Stimulated activated CD8-positive, alpha-beta memory T cell treated with anti-CD3 and anti-CD28 coated beads, Interleukin-12 subunit alpha, Interleukin-12 subunit beta, amount 100 ng/mL, for 1 hour (primary cell): ENCODE results near the gene GET4.

Experiments
- DNase-seq: peaks from one replicate; pipeline ENCODE4 v3.0.0-alpha.2; 2020; ENCODE audit warnings: low read depth

The GET4 gene, protein sequence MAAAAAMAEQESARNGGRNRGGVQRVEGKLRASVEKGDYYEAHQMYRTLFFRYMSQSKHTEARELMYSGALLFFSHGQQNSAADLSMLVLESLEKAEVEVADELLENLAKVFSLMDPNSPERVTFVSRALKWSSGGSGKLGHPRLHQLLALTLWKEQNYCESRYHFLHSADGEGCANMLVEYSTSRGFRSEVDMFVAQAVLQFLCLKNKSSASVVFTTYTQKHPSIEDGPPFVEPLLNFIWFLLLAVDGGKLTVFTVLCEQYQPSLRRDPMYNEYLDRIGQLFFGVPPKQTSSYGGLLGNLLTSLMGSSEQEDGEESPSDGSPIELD

DNA sequence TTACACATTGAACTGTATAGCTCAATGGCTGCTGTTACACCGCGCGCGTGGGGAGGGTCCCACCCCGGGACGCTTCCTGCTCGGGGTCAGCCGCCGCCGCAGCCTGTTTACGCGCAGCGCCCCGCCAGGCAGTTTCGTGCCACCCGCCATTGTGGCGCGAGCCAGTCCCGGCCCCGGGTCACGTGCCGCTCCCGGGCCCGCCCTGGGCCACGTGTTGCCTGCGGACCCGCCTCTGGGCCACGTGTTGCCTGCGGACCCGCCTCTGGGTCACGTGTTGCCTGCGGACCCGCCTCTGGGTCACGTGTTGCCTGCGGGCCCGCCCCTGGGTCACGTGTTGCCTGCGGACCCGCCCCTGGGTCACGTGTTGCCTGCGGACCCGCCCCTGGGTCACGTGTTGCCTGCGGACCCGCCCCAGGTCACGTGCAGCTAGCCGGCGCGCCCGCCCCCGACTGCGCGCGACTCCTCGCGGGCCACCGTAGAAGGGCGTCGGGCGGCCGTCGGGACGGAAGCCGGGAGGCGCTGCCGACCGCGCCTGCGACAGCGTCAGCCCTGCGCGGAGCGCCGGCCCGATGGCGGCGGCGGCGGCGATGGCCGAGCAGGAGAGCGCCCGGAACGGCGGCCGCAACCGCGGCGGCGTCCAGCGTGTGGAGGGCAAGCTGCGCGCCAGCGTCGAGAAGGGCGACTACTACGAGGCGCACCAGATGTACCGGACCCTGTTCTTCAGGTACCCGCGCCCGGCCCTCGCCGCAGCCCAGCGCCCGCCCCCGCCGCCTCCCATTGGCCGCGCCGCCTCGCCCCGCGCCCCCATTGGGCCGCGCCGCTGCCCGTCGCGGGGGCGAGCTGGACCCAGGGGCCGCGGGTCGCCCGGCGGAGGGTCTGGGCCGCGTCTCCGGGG, at the start of gene GET4:
GET4 (plus strand) TSS at position 478 of the 895 bp plus-strand sequence; CDS start at position 570, 92 bp downstream.
- DNase-seq = peak; percentile 93

GRCh38 chr7:828793-829561, 47.4 kb upstream of the GET4 start:
- DNase-seq = no peak

GRCh38 chr7:830069-830468, 46.3 kb upstream of the GET4 start:
- no peak for DNase-seq

- no peak for DNase-seq
These were observed 44.7 kb upstream of the GET4 start for GRCh38 chr7:831596-832166.

- DNase-seq = peak; percentile 58
These were observed 44.0 kb upstream of the GET4 start, which contains the start of gene SUN1 for GRCh38 chr7:832167-832967. Gene SUN1, plus strand, starts transcription at chr7:832476. Its CDS starts 49 bp downstream, at chr7:832525.

DNA sequence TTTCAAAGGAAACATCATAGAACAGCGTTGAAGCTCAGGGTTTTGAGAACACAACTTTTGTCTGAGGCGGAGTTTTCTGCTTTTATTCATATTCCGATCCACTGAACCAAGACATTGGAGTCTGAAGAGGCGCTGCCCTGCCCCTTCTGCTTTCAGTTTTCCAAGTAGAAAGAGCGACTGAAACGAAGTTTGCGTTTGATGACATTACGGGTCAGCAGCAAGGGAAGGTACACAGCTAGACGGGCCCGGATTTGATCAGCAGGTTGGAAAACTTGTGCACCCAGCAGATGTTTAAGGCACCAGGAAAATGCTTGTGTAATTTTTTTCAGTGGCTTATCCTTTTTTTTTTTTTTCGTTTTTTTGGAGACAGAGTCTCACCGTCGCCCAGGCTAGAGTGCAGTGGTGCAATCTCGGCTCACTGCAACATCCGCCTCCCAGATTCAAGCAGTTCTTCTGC, 43.4 kb upstream of the GET4 start:
- DNase-seq = no peak

- no peak for DNase-seq
These were observed 42.6 kb upstream of the GET4 start for GRCh38 chr7:833601-834258.

GRCh38 chr7:834277-834676, 42.1 kb upstream of the GET4 start:
- no peak for DNase-seq

DNA sequence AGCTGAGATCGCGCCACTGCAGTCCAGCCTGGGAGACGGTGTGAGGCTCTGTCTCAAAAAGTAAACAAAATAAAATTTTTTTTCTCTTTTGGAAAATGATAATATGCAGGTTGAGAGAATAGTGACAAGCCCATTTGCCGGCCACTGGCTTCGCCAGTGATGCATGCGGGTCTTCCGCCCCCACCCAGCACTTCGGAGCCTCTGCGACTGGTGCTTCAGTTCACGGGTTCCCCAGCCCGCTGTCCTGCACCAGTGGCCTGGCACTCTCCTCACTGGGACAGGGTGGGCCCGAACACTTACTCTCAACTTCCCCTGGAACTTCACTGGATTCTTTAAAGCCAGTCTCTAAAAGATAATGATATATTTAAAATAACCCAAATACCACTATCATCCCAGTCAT, 41.3 kb upstream of the GET4 start:
- no peak for DNase-seq

GRCh38 chr7:835485-836401, 40.6 kb upstream of the GET4 start:
- no peak for DNase-seq

DNA sequence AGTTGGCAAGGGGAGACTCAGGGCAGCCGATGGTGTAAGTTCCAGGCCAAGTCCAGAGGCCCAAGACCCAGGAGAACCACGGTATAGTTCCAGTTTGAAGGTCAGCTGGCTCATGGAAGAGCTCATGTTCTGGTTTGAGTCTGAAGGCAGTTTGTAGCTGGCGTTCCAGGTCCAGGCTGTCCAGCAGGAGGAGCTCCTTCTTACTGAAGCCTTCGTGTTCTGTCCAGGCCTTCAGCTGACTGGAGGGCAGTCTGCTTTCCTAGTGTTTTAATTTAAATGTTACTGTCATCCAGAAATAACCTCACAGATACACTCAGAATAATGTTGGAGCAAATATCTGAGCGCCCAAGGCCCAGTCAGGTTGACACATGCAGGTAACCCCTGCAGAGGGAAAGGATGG, 39.9 kb upstream of the GET4 start:
- no peak for DNase-seq

DNA sequence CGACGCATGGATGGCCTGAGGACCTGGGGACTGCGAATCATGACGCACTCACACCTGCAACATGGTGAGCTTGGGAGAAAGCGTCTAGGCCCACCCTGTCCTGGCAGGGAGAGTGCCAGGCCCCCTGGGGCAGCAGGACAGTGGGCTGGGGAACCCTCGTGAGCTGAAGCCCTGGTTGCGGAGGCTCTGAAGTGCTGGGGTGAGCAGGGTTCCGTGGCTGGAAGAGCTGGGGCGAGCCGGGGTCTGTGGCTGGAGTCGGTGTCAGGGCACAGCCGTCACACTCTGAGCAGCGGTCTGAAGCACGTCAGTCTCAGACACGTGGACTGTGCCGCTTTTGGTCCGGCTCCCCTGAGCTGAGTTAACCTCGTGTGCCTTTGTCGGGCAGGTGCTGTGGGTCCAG, 39.4 kb upstream of the GET4 start:
- DNase-seq = no peak

GRCh38 chr7:840001-840600, 36.3 kb upstream of the GET4 start:
- DNase-seq = no peak

GRCh38 chr7:841943-842342, 34.4 kb upstream of the GET4 start:
- DNase-seq = no peak

GRCh38 chr7:842431-843031, 33.8 kb upstream of the GET4 start:
- DNase-seq = no peak

GRCh38 chr7:843230-843629, 33.1 kb upstream of the GET4 start:
- DNase-seq = no peak

DNA sequence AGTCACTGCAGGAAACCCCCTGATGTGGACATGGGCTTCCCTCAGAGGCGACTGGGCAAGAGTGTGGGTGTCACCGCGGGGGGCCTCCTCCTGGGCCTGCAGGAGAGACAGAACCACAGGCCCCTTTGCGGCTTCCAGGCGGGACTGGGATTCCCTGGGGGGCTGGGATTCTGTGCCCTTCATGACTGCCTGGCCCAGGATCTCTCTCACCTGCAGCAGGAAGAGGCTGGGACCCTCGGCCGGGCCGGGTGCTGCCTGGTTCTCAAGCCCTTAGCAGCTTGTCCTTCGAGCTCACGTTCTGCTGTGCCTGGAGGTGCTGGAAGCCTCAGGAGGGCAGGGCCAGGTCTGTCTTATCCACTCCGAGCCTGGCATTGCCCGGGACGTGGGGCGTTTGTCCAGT, 32.3 kb upstream of the GET4 start:
- no peak for DNase-seq

GRCh38 chr7:844514-844913, 31.8 kb upstream of the GET4 start:
- no peak for DNase-seq

DNA sequence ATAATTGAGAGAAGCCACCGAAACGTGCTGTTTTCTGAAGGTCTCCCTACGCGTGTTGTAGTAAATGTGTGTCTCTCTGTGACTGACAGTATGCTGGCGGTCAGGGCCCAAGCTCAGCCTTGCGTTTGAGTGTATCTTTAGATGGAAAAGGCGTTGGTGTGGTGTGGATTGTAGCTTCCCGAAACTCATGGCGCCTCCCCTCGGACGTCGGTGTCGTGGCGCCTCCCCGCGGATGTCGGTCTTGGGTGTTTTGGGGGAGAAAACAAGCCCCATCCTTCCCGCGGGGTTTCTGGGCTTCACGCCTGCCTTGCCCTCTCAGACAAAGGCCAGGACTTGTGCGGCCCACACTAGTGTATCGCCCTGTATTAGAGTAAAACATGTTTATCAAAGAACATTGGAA, 31.3 kb upstream of the GET4 start:
- DNase-seq = no peak
